Measurements from ENCODE around the gene LRRIQ1.

DNA sequence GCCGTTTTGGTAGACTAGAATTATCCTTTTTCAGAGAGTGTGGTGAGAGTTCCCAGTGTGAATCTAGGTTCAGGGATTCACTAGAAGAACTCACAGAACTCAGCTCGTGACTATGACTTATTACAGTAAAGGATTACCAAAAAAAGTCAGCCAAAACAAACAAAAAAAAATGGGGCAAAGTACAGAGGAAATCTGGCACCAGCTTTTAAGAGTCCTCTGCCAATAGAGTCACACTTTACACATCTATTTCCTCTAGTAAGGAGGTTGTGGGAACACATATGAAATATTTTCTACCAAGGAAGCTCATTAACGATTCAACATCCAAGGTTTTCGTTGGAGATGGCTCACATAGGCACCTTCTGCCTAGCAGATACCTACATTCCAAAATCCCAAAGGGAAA is 28.3 kb upstream of the LRRIQ1 start:
- TF ChIP-seq, protein P1, sequence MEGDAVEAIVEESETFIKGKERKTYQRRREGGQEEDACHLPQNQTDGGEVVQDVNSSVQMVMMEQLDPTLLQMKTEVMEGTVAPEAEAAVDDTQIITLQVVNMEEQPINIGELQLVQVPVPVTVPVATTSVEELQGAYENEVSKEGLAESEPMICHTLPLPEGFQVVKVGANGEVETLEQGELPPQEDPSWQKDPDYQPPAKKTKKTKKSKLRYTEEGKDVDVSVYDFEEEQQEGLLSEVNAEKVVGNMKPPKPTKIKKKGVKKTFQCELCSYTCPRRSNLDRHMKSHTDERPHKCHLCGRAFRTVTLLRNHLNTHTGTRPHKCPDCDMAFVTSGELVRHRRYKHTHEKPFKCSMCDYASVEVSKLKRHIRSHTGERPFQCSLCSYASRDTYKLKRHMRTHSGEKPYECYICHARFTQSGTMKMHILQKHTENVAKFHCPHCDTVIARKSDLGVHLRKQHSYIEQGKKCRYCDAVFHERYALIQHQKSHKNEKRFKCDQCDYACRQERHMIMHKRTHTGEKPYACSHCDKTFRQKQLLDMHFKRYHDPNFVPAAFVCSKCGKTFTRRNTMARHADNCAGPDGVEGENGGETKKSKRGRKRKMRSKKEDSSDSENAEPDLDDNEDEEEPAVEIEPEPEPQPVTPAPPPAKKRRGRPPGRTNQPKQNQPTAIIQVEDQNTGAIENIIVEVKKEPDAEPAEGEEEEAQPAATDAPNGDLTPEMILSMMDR (IDR thresholded peaks at IDR 0.05): no peak
- TF ChIP-seq ZFX (IDR thresholded peaks at IDR 0.05; ENCODE audit: borderline replicate concordance): no peak
